PC-9 (cell line): ENCODE data around the gene CBX5. TPM values are rescaled to one million over a fixed set of nuclear protein-coding genes. Genes with fewer than 3 reads are reported as not detected.
"Not testable (repeated sequence)": the region's sequence is repeated elsewhere in the genome, so short reads cannot be mapped to it uniquely, and the experiment has no call there.

Source experiments
- BruUV-seq: library from RNA; stranded (reverse); fragments of 400-500 nt; replicated peaks from 2 replicates; lab custom pipeline; 2021; lab: Mats Ljungman, UMichigan
- CTCF ChIA-PET: fragments of 300-600 bp; sonication (Branson Sonifier 250); formaldehyde crosslinking; loops from one replicate; lab custom pipeline; 2022; ENCODE audit warnings: antibody characterized with exemption; lab: Charles Lee
- POLR2A ChIA-PET: fragments of 300-600 bp; sonication (Branson Sonifier 250); formaldehyde crosslinking; loops from one replicate; lab custom pipeline; 2022; ENCODE audit warnings: antibody characterized with exemption; ENCODE audit not compliant: unreplicated experiment; lab: Charles Lee
- DNase-seq, 2 experiments: peaks; one replicate each; pipeline versions ENCODE4 v3.0.0 to v3.0.0-alpha.2; 2015 to 2022; ENCODE audit warnings: mixed read lengths in 1 of 2
- H2AFZ ChIP-seq: fragments of 200-600 bp; sonication (generic); 2 replicates; pipeline ENCODE4 v1.8.1; 2017; ENCODE audit warnings: antibody characterized with exemption
- H3F3A ChIP-seq: fragments of 200-600 bp; sonication (generic); 2 replicates; pipeline ENCODE4 v1.8.1; 2017; ENCODE audit warnings: antibody characterized with exemption, mild to moderate bottlenecking, low read depth; ENCODE audit not compliant: insufficient read depth
- H3K27ac ChIP-seq: fragments of 200-600 bp; sonication (generic); 2 replicates; pipeline ENCODE4 v1.6.1; 2016; ENCODE audit warnings: mixed run types
- H3K27me3 ChIP-seq: fragments of 200-600 bp; sonication (generic); 2 replicates; pipeline ENCODE4 v1.6.1; 2016; ENCODE audit warnings: low read depth, mixed run types; ENCODE audit not compliant: insufficient read depth
- H3K36me3 ChIP-seq: fragments of 200-600 bp; sonication (generic); 2 replicates; pipeline ENCODE4 v1.6.1; 2016; ENCODE audit warnings: low read depth, mixed run types
- H3K4me1 ChIP-seq: fragments of 200-600 bp; sonication (generic); replicated peaks from 2 replicates; pipeline ENCODE4 v1.6.1; 2016; ENCODE audit warnings: mixed run types; ENCODE audit not compliant: insufficient read depth
- H3K4me2 ChIP-seq: fragments of 200-600 bp; sonication (generic); 2 replicates; pipeline ENCODE4 v1.6.1; 2017; ENCODE audit warnings: mixed run types
- H3K4me3 ChIP-seq: fragments of 200-600 bp; sonication (generic); 2 replicates; pipeline ENCODE4 v1.6.1; 2016; ENCODE audit warnings: mixed run types
- H3K79me2 ChIP-seq: fragments of 200-600 bp; sonication (generic); 2 replicates; pipeline ENCODE4 v1.6.1; 2017; ENCODE audit warnings: low read depth, mixed run types
- H3K9me2 ChIP-seq: fragments of 200-600 bp; sonication (generic); 2 replicates; pipeline ENCODE4 v1.8.1; 2017; ENCODE audit warnings: mild to moderate bottlenecking; ENCODE audit not compliant: insufficient read depth
- H3K9me3 ChIP-seq: fragments of 200-600 bp; sonication (generic); 2 replicates; pipeline ENCODE4 v1.8.1; 2016; ENCODE audit warnings: low read depth; ENCODE audit not compliant: insufficient read depth
- H4K20me1 ChIP-seq: fragments of 200-600 bp; sonication (generic); 2 replicates; pipeline ENCODE4 v1.8.1; 2017; ENCODE audit not compliant: insufficient read depth
- EZH2 ChIP-seq: fragments of 200-600 bp; sonication (generic); IDR thresholded peaks from 2 replicates; pipeline ENCODE4 v1.8.0; 2017; ENCODE audit warnings: antibody characterized with exemption, low read depth
- intact Hi-C: fragments of 100-400 bp; cut with micrococcal nuclease; formaldehyde crosslinking; loops from one replicate; pipeline ENCODE4 v1.10.0; 2022; ENCODE audit not compliant: unreplicated experiment
- total RNA-seq: library from RNA; stranded (reverse); gene quantifications from 2 replicates; pipeline ENCODE4 v1.2.3, GENCODE V29; 2021
- TF ChIP-seq, protein P1 (sequence below): fragments of 200-600 bp; sonication (generic); conservative IDR thresholded peaks from 2 replicates; pipeline ENCODE4 v1.6.1; 2017; ENCODE audit warnings: mixed run types, antibody characterized with exemption, mild to moderate bottlenecking, moderate library complexity

The CBX5 gene
- total RNA-seq, 1 experiment from 2014 or later = 154 TPM

DNA sequence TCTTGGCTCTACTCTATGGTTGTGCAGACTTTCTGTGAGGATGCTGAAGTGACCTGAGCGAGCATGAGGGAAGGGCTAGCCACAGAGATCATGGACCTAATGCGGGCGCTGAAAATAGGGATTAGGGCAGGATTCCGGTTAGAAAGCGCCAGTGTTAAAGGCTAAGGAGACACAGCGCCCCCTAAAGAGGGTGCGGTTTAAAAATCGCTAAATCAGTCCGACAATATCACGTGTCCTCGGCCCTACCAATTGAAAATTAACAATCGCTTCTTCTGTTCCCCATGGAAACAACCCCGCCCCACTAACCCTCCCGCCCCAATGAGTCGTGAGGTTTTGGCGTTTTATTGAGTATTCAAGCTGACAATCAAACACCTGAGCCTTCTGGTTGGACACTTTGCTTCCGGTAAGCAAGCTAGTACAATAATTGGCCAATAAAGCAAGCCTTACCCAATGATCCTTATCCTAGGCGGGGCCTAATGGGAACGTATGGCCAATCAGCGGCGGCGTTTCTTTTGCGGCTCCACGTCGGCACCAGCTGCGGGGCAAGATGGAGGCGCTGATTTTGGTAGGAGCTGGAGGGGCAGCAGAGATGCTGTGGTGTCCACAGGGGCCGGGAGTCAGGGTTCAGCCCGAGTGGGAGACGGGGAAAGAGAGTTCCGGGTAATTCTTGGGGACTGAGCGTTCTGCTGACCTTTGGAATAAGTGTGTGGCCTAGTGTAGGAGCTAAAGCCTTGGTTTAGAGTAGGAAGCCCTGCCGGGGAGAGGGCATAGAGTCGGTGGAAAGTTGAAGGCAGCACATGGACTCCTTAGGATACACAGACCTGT, 44.9 kb upstream of the CBX5 start, which contains the start of gene COPZ1:
Gene COPZ1 (plus strand): TSS at position 515 of the 825 bp plus-strand sequence. CDS start 33 bp downstream, at position 548.
- Histone ChIP-seq H3K27ac (peak within 1 kb of the TSS; percentile 92), H3K9me3 (no peaks in the 10 kb centered on the region), H3K9me2 (no peaks in the 10 kb centered on the region), H3F3A (peaks cover 31% of the 10 kb centered on the region), H3K27me3 (no peaks in the 10 kb centered on the region), H3K36me3 (peaks cover 14% of the 10 kb centered on the region), H3K4me3 (peak within 1 kb of the TSS; percentile 93), H3K4me2 (peak within 1 kb of the TSS; percentile 94), H2AFZ (peak within 1 kb of the TSS; percentile 88), H4K20me1 (0 out of 2 replicates have a peak, but pooled peaks cover 6% of the 10 kb centered on the region), H3K4me1 (peaks cover 37% of the 10 kb centered on the region), H3K79me2 (peaks cover 46% of the 10 kb centered on the region)
- BruUV-seq = no TSS peak
- ChIA-PET POLR2A (interaction anchor here (0.5 to 1.0 kb wide), 13 partner anchors 11 to 1967 kb away, joined by 3 to 43 read pairs (median 10); partner anchors contain the start of genes CBX5, HNRNPA1 and NFE2), CTCF (interaction anchor here (0.6 to 1.9 kb wide), 25 partner anchors 17 to 776 kb away, joined by 3 to 33 read pairs (median 7); partner anchors contain the start of genes CBX5, HNRNPA1, HOXC8 and NFE2)
- intact Hi-C loops = loop anchor here (1.0 to 2.0 kb wide), 3 partner anchors 31 to 74 kb away; no protein-coding TSS in a partner anchor
- DNase-seq = peak; percentile 88 to 100
- no peak for TF ChIP-seq EZH2
- TF ChIP-seq, protein P1, sequence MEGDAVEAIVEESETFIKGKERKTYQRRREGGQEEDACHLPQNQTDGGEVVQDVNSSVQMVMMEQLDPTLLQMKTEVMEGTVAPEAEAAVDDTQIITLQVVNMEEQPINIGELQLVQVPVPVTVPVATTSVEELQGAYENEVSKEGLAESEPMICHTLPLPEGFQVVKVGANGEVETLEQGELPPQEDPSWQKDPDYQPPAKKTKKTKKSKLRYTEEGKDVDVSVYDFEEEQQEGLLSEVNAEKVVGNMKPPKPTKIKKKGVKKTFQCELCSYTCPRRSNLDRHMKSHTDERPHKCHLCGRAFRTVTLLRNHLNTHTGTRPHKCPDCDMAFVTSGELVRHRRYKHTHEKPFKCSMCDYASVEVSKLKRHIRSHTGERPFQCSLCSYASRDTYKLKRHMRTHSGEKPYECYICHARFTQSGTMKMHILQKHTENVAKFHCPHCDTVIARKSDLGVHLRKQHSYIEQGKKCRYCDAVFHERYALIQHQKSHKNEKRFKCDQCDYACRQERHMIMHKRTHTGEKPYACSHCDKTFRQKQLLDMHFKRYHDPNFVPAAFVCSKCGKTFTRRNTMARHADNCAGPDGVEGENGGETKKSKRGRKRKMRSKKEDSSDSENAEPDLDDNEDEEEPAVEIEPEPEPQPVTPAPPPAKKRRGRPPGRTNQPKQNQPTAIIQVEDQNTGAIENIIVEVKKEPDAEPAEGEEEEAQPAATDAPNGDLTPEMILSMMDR = peak; percentile 92

DNA sequence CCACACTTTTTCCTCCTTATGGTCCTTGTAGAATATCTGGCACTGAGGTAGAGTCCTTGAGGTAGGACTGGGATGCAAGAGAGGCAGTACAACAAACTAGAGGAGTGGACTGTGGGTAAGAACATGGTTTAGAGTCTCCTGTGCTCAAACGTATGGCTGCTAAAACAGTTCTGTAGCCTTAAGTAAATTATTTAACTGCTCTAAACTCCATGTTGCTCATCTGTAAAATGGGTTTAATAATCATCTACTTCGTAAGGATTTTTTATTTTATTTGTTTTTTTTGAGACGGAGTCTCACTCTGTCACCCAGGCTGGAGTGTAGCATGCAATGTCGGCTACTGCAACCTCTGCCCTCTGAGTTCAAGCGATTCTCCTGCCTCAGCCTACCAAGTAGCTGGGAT, 41.4 kb upstream of the CBX5 start:
- TF ChIP-seq, protein P1 = no peak
- TF ChIP-seq EZH2 = no peak
- no TSS peak for BruUV-seq
- H3K9me3 ChIP-seq = no peaks in the 10 kb centered on the region
- H3K27ac ChIP-seq = no peak overlapping the region
- H4K20me1 ChIP-seq = no peaks in the 10 kb centered on the region
- H3K4me3 ChIP-seq = no peak overlapping the region
- no peak for DNase-seq
- no peaks in the 10 kb centered on the region for H3K9me2 ChIP-seq
- H3K27me3 ChIP-seq = no peaks in the 10 kb centered on the region
- ChIA-PET CTCF (interaction anchor here (0.5 to 0.9 kb wide), 3 partner anchors 17 to 25 kb away, joined by 3 to 16 read pairs (median 5); partner anchors contain the start of gene NFE2), POLR2A (interaction anchor here (0.6 kb wide), 1 partner anchor 11 kb away, joined by 4 read pairs; no protein-coding TSS in a partner anchor)
- H3K4me1 ChIP-seq = peaks cover 6% of the 10 kb centered on the region
- no peak overlapping the region for H2AFZ ChIP-seq
- no peaks in the 10 kb centered on the region for H3K36me3 ChIP-seq
- intact Hi-C loops = no loop called here
- H3K4me2 ChIP-seq = no peak overlapping the region
- H3F3A ChIP-seq = peaks cover 6% of the 10 kb centered on the region
- peaks cover 11% of the 10 kb centered on the region for H3K79me2 ChIP-seq

DNA sequence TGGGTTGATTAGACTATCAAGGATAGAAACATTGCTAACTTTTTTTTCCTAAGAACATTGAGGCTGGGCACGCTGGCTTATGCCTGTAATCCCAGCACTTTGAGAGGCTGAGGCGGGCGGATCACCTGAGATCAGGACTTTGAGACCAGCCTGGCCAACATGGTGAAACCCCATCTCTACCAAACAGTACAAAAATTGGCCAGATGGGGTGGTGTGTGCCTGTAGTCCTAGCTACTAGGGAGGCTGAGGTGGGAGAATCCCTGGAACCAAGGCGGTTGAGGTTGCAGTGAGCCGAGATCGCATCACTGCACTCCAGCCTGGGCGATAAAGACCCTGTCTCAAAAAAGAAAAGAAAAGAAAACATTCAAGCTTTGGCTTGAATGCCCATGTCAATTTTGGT, 32.4 kb upstream of the CBX5 start:
- H3F3A ChIP-seq = peaks cover 13% of the 10 kb centered on the region; the same call in 1 of the 2 replicates
- H3K9me3 ChIP-seq, intact Hi-C loops, H3K27me3 ChIP-seq, H3K27ac ChIP-seq, CTCF ChIA-PET, DNase-seq, H3K9me2 ChIP-seq, H2AFZ ChIP-seq, H3K4me3 ChIP-seq, BruUV-seq, H3K4me1 ChIP-seq, H3K79me2 ChIP-seq, H3K4me2 ChIP-seq, POLR2A ChIA-PET, H3K36me3 ChIP-seq, H4K20me1 ChIP-seq: not testable (repeated sequence)
